ENCODE measurements around the gene RPL41.

Gene RPL41

GRCh38 chr12:56079723-56080555 lies 36.5 kb upstream of the RPL41 start, which contains the start of gene ERBB3:
ERBB3 (plus strand) TSS chr12:56080165; CDS start chr12:56080301, 136 bp downstream.
- peak within 1 kb of the TSS; percentile 80 for H3K27ac ChIP-seq
- ChIA-PET POLR2A (ENCODE audit: low non-redundant PET) (interaction anchor here (0.6 kb wide), 1 partner anchor 24 kb away, joined by 5 read pairs; the partner anchor contains the start of gene PA2G4), CTCF (interaction anchor here (0.6 to 1.8 kb wide), 16 partner anchors 11 to 948 kb away, joined by 3 to 10 read pairs (median 4); partner anchors contain the start of genes PA2G4, SMARCC2, SUOX and ZC3H10)
- TF ChIP-seq CTCF (conservative IDR thresholded peaks at IDR 0.05; ENCODE audit: low read depth): no peak
- peak; percentile 97 for DNase-seq (ENCODE audit: low spot score)

DNA sequence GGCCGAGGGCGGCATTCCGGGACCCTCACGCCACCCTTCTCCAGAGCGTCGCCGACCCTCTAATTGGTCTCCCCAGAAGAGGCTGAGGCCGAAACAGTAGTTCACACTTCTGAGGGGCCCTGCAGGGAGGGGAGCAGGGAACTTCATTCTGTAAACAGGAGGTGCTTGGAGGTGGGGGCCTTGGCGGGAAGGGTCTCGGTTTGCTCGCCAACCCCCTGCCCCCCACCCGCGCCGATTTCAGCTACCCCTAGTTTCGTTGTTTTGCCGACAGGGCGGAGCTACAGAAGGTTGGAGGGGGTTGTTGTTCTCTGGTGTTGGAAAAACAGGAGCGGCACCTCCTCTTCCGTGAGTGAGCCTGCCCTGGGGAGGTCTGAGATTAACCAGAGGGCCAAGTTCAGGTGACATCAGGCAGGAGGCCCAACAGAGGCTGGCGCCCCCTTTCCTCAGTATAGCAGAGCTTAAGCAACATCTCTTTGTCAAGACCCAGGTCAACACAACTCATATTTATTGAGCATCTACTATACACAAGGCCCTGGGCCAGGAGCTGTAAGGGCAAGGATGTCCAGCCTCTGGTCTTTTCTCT lies 35.8 kb upstream of the RPL41 start:
- CTCF ChIA-PET: interaction anchor here (0.6 to 1.8 kb wide), 5 partner anchors 11 to 154 kb away, joined by 3 to 7 read pairs (median 3); no protein-coding TSS in a partner anchor
- TF ChIP-seq CTCF (conservative IDR thresholded peaks at IDR 0.05; ENCODE audit: low read depth): no peak
- no peak for DNase-seq (ENCODE audit: low spot score)
- H3K27ac ChIP-seq: peak overlapping the region; percentile 80
- POLR2A ChIA-PET (ENCODE audit: low non-redundant PET): interaction anchor here (0.6 kb wide), 2 partner anchors 408 to 643 kb away, joined by 3 to 6 read pairs; no protein-coding TSS in a partner anchor

DNA sequence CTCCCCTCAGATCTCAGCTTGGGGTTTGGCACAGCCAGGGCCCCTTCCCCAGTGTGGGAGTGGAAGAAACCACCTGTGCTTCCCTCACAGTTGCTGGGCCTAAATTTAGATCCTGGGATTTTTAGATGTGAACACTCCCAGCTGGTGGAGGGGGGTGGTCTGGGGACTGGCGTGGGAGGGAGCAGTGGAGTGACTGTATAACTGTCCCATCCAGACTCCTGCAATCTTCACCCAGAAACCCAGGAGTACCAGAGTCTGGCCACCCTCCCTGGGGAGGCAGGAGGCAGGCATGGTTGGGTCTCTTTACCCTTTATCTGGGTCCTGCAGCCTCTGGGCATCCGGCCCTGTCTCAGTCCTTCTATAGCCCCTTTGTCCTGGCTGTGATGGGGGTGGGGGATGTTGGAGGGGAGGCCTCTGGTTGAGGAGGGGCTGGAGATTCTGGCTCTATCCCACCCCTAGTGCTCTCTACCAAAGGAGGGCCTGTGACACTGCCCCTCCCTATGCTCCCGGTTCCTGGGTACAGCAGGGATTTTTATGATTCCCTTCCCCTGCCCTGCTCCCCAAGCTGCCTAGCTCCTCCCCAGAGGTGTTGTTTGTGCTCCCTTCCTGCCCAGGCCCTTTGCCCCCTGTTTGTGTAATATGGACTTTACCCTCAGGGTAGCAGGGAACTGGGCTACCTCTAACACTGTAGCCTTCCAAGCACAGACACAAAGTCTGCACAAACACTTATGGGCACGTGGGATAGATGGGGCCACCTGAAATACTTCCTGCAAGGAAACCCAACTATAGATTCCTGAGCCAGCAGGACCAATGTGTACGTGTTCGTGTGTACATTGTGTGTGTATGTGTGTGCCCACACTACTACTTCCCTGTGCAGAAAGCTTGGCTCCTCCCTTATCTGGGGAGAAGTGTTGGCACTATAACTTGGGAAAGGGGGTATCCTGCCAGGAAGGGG lies 34.8 kb upstream of the RPL41 start:
- POLR2A ChIA-PET (ENCODE audit: low non-redundant PET): no interaction called here
- TF ChIP-seq CTCF (conservative IDR thresholded peaks at IDR 0.05; ENCODE audit: low read depth): no peak
- no peak overlapping the region; the same call in 1 of the 2 replicates for H3K27ac ChIP-seq
- DNase-seq (ENCODE audit: low spot score): no peak
- CTCF ChIA-PET: interaction anchor here (0.6 kb wide), 1 partner anchor 96 kb away, joined by 3 read pairs; no protein-coding TSS in a partner anchor

DNA sequence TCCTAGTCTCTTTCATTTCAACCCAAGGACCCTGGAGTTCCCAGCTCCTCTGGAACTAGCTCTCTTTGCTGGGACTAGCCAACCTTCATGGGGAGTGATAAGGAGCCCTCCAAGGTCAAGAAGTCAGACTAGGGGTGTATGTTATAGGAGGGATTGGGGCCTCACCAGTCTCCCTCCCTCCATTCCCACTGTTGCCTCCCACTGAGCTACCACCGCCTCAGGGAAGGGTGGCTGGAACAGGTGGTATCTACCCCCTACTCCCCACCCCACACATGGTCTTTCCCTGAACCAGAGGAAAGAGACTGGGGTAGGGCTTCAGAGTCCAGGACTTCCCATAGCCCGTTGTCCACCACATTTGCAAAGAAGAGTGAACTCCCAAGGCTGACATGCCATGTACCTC lies 34.1 kb upstream of the RPL41 start:
- TF ChIP-seq CTCF (conservative IDR thresholded peaks at IDR 0.05; ENCODE audit: low read depth): no peak
- POLR2A ChIA-PET (ENCODE audit: low non-redundant PET): interaction anchor here (0.5 kb wide), 1 partner anchor 145 kb away, joined by 4 read pairs; no protein-coding TSS in a partner anchor
- H3K27ac ChIP-seq: no peak overlapping the region
- no peak for DNase-seq (ENCODE audit: low spot score)
- CTCF ChIA-PET: no interaction called here

DNA sequence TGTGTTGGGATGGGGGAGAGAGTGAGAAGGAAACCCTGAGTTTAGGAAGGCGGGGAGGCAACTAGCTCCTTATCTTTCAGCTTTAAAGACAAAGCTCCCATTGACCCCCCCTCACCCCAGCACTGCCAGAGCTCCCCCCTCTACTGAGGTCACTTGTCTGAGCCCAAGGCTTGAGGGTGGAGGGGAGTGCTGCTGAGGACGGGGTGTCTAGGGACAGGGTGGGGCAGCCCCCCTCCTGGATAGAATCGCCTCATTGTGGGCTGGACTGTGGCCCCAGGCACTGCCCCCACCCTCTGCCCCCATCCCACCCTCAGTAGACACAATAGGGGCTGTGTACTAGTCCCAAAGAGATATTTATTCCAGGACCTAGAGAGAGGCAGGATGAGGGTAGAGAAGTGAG lies 33.5 kb upstream of the RPL41 start:
- no peak for DNase-seq (ENCODE audit: low spot score)
- TF ChIP-seq CTCF (conservative IDR thresholded peaks at IDR 0.05; ENCODE audit: low read depth): no peak
- POLR2A ChIA-PET (ENCODE audit: low non-redundant PET): interaction anchor here (0.5 kb wide), 1 partner anchor 144 kb away, joined by 4 read pairs; no protein-coding TSS in a partner anchor
- H3K27ac ChIP-seq: no peak overlapping the region
- CTCF ChIA-PET: interaction anchor here (0.7 kb wide), 1 partner anchor 37 kb away, joined by 4 read pairs; no protein-coding TSS in a partner anchor

Measured in RWPE1 (cell line).